B cell (primary cell): ENCODE data around the gene ASCL5. TPM values are rescaled to one million over a fixed set of nuclear protein-coding genes. Genes with fewer than 3 reads are reported as not detected.

Experiments
- ATAC-seq: fragments of 200-7000 bp; cut with Tn5 transposase; one replicate; pipeline ENCODE4 v1.10.0; 2021; ENCODE audit warnings: low read depth, mild to moderate bottlenecking, moderate number of reproducible peaks, moderate library complexity
- CTCF ChIA-PET: fragments of 350-600 bp; sonication (Branson Sonifier 250); formaldehyde crosslinking; loops from one replicate; lab custom pipeline; 2021; ENCODE audit warnings: antibody characterized with exemption, inconsistent platforms; lab: Charles Lee
- POLR2A ChIA-PET: fragments of 350-600 bp; sonication (Branson Sonifier 250); formaldehyde crosslinking; loops from one replicate; lab custom pipeline; 2021; ENCODE audit warnings: antibody characterized with exemption; lab: Charles Lee
- DNase-seq: peaks from one replicate; pipeline ENCODE4 v3.0.0; 2013
- H2AFZ ChIP-seq: 2 replicates; pipeline ENCODE4 v1.6.1; 2012; ENCODE audit warnings: mild to moderate bottlenecking, low read depth, low read length; ENCODE audit not compliant: insufficient read depth, poor library complexity, severe bottlenecking
- H3K27ac ChIP-seq, 2 donors: 1 replicate in 1 of 2; 2 replicates in 1 of 2; pipeline ENCODE4 v1.5.1; 2012 to 2013; ENCODE audit warnings: low read length in 2 of 2, mild to moderate bottlenecking in 2 of 2, moderate library complexity in 1 of 2
- H3K27me3 ChIP-seq, 4 experiments: fragments of 200-600 bp in 1 of 4; sonication (generic) in 1 of 4; replicated peaks in 1 of 4; 1 replicate in 2 of 4; 2 replicates in 2 of 4; pipeline versions ENCODE4 v1.6.1 to v1.7.0; 2013 to 2016; ENCODE audit warnings: low read length in 3 of 4, mild to moderate bottlenecking in 2 of 4, mixed read lengths in 1 of 4, moderate library complexity in 1 of 4; ENCODE audit not compliant: insufficient read depth in 4 of 4, control insufficient read depth in 3 of 4; ENCODE audit errors: control extremely low read depth in 1 of 4
- H3K36me3 ChIP-seq, 2 experiments: replicated peaks in 1 of 2; 1 replicate in 1 of 2; 2 replicates in 1 of 2; pipeline versions ENCODE4 v1.6.1 to v1.7.1; 2013; ENCODE audit warnings: low read length in 1 of 2; ENCODE audit not compliant: insufficient read depth in 2 of 2, control insufficient read depth in 1 of 2; ENCODE audit errors: control extremely low read depth in 1 of 2, extremely low read depth in 1 of 2
- H3K4me1 ChIP-seq, 2 donors: fragments of 200-600 bp in 1 of 2; sonication (generic) in 1 of 2; 1 replicate in 1 of 2; 2 replicates in 1 of 2; pipeline versions ENCODE4 v1.5.1 to v1.6.1; 2013 to 2017; ENCODE audit warnings: low read length in 2 of 2; ENCODE audit not compliant: control insufficient read depth in 2 of 2, insufficient read depth in 2 of 2
- H3K4me2 ChIP-seq: replicated peaks from 2 replicates; pipeline ENCODE3; 2012; ENCODE audit warnings: mild to moderate bottlenecking, low read depth, low read length; ENCODE audit not compliant: poor library complexity, severe bottlenecking
- H3K4me3 ChIP-seq, 5 experiments: fragments of 200-600 bp in 1 of 5; sonication (generic) in 1 of 5; 1 replicate in 3 of 5; 2 replicates in 2 of 5; pipeline versions ENCODE4 v1.5.1 to v1.7.0; 2011 to 2016; ENCODE audit warnings: low read length in 4 of 5, mild to moderate bottlenecking in 4 of 5, low read depth in 2 of 5, control low read depth in 1 of 5, moderate library complexity in 1 of 5; ENCODE audit not compliant: insufficient read depth in 1 of 5; ENCODE audit errors: control extremely low read depth in 1 of 5, extremely low read depth in 1 of 5
- H3K79me2 ChIP-seq: fragments of 200-600 bp; sonication (generic); one replicate; pipeline ENCODE4 v1.6.0; 2016; ENCODE audit warnings: low read length; ENCODE audit not compliant: control insufficient read depth, insufficient read depth
- H3K9ac ChIP-seq: fragments of 200-600 bp; sonication (generic); 2 replicates; pipeline ENCODE4 v1.6.1; 2017; ENCODE audit warnings: mild to moderate bottlenecking, low read length, moderate library complexity
- H3K9me3 ChIP-seq, 3 donors: one replicate each; pipeline versions ENCODE4 v1.6.1 to v1.7.1; 2013; ENCODE audit warnings: low read length in 2 of 3; ENCODE audit not compliant: control insufficient read depth in 2 of 3, insufficient read depth in 1 of 3; ENCODE audit errors: control extremely low read depth in 1 of 3
- H4K20me1 ChIP-seq: 2 replicates; pipeline ENCODE4 v1.6.0; 2012; ENCODE audit warnings: mild to moderate bottlenecking, low read length; ENCODE audit not compliant: insufficient read depth, control insufficient read depth, poor library complexity, severe bottlenecking
- H3K27ac Mint-ChIP-seq: one replicate; pipeline ENCODE4 v1.8.0; 2021; ENCODE audit warnings: mixed read lengths
- H3K27me3 Mint-ChIP-seq: one replicate; pipeline ENCODE4 v1.8.0; 2021; ENCODE audit warnings: mixed read lengths
- H3K4me1 Mint-ChIP-seq: one replicate; pipeline ENCODE4 v1.8.0; 2021; ENCODE audit warnings: mixed read lengths
- H3K4me3 Mint-ChIP-seq: one replicate; pipeline ENCODE4 v1.8.0; 2021; ENCODE audit warnings: mixed read lengths
- H3K9me3 Mint-ChIP-seq: one replicate; pipeline ENCODE4 v1.8.0; 2022; ENCODE audit warnings: mixed read lengths; ENCODE audit not compliant: insufficient read depth
- CTCF ChIP-seq: fragments of 200-600 bp; IDR thresholded peaks from one replicate; pipeline ENCODE4 v1.8.0; 2022; ENCODE audit warnings: antibody characterized with exemption, mild to moderate bottlenecking
- EZH2 ChIP-seq: IDR thresholded peaks from 2 replicates; pipeline ENCODE4 v1.6.1; 2012; ENCODE audit warnings: borderline replicate concordance, low read depth, mild to moderate bottlenecking, moderate library complexity, low read length; ENCODE audit not compliant: insufficient read depth, poor library complexity, severe bottlenecking
- WGBS: methylation state at CpG from one replicate; pipeline ENCODE4 v1.1.5; 2013; ENCODE audit warnings: missing lambda C conversion rate; ENCODE audit not compliant: insufficient coverage; 5-methylcytosine and 5-hydroxymethylcytosine counted together
- intact Hi-C: fragments of 100-400 bp; cut with micrococcal nuclease; formaldehyde crosslinking; loops from one replicate; pipeline ENCODE4 v1.10.0; 2022
- polyA plus RNA-seq: library from polyadenylated mRNA; depleted of rRNA; stranded (reverse); fragments of >200 nt; gene quantifications from 2 replicates; pipeline ENCODE4 v1.2.3, GENCODE V29; 2012
- total RNA-seq, 2 donors: library from RNA; stranded (reverse); fragments of 120-200 nt in 1 of 2; gene quantifications; 1 replicate in 1 of 2; 2 replicates in 1 of 2; pipeline versions ENCODE4 v1.2.3 to v1.2.4, GENCODE V29; 2013 to 2022

The ASCL5 gene
- total and polyA plus RNA-seq, 2 donors (not counting 1 experiment from before 2014, with no cell fraction given), result not detected

GRCh38 chr1:201171063-201172036 lies 44.4 kb upstream of the ASCL5 start:
- H3K4me1 Mint-ChIP-seq, result peaks cover 16% of the 10 kb centered on the region
- POLR2A ChIA-PET, result interaction anchor here (0.6 kb wide), 1 partner anchor 1497 kb away, joined by 7 read pairs; no protein-coding TSS in a partner anchor
- WGBS, result 12% methylated on average over 44 of the region's 48 CpGs

More at GRCh38 chr1:201171063-201172036, 44.4 kb upstream of the ASCL5 start:
- peak overlapping the region; percentile 77 for H3K27ac Mint-ChIP-seq
- ATAC-seq, result peak; percentile 51
- TF ChIP-seq CTCF (peak; percentile 54), EZH2 (no peak)
- Histone ChIP-seq H3K9ac (peak overlapping the region; percentile 70), H3K4me2 (peak overlapping the region; percentile 90), H3K27ac (peak overlapping the region in 1 of 2 donors; percentile 20), H3K9me3 (no peaks in the 10 kb centered on the region), H3K36me3 (no peaks in the 10 kb centered on the region), H3K27me3 (peaks cover 0 to 29% (median 0%) of the 10 kb centered on the region in 4 experiments), H3K4me1 (peaks cover 7 to 14% of the 10 kb centered on the region in 2 donors), H3K79me2 (no peaks in the 10 kb centered on the region), H2AFZ (peak overlapping the region; percentile 93), H4K20me1 (no peaks in the 10 kb centered on the region), H3K4me3 (peak overlapping the region; percentile 43 to 80 (median 61))
- H3K4me3 Mint-ChIP-seq, result peak overlapping the region; percentile 90
- intact Hi-C loops, result loop anchor here (5.0 kb wide), 1 partner anchor 149 kb away; the partner anchor contains the start of gene KIF21B
- no peak for DNase-seq
- peaks cover 8% of the 10 kb centered on the region for H3K27me3 Mint-ChIP-seq
- H3K9me3 Mint-ChIP-seq, result no peaks in the 10 kb centered on the region
- CTCF ChIA-PET, result interaction anchor here (0.5 to 1.4 kb wide), 4 partner anchors 15 to 549 kb away, joined by 3 to 4 read pairs (median 3); no protein-coding TSS in a partner anchor
